Limb (tissue), 2 donors: ENCODE data around the gene ENAH.
"Not testable (repeated sequence)": the region's sequence is repeated elsewhere in the genome, so short reads cannot be mapped to it uniquely, and the experiment has no call there.

Experiments used
- DNase-seq, 2 donors: peaks; one replicate each; pipeline ENCODE4 v3.0.0-alpha.2; 2016; ENCODE audit errors: extremely low spot score in 2 of 2

The ENAH gene

GRCh38 chr1:225652729-225653462, at the start of gene ENAH:
ENAH (minus strand) TSS chr1:225653123; CDS start chr1:225652690, 433 bp downstream.
- DNase-seq: peak; percentile 86 to 93

GRCh38 chr1:225700889-225701465, 48.1 kb upstream of the ENAH start:
- no peak for DNase-seq

GRCh38 chr1:225700164-225700821, 47.4 kb upstream of the ENAH start:
- DNase-seq: peak in 1 of 2 donors; percentile 50

- DNase-seq: peak in 1 of 2 donors; percentile 68
Observed at GRCh38 chr1:225699336-225699735, 46.4 kb upstream of the ENAH start.

- DNase-seq: not testable (repeated sequence)
Observed at GRCh38 chr1:225698194-225698593, 45.3 kb upstream of the ENAH start.

- DNase-seq: peak in 1 of 2 donors; percentile 50
Observed at GRCh38 chr1:225697428-225697827, 44.5 kb upstream of the ENAH start.

- DNase-seq: peak; percentile 61 to 77
Observed at GRCh38 chr1:225695578-225696337, 42.8 kb upstream of the ENAH start.

GRCh38 chr1:225694151-225694603, 41.3 kb upstream of the ENAH start:
- no peak for DNase-seq

GRCh38 chr1:225693697-225694096, 40.8 kb upstream of the ENAH start:
- not testable (repeated sequence) for DNase-seq

GRCh38 chr1:225693085-225693696, 40.3 kb upstream of the ENAH start:
- DNase-seq: no peak

GRCh38 chr1:225692517-225692879, 39.6 kb upstream of the ENAH start:
- no peak for DNase-seq

GRCh38 chr1:225691861-225692516, 39.1 kb upstream of the ENAH start:
- no peak for DNase-seq

GRCh38 chr1:225691377-225691776, 38.5 kb upstream of the ENAH start:
- no peak for DNase-seq

GRCh38 chr1:225689882-225690459, 37.0 kb upstream of the ENAH start:
- no peak for DNase-seq

- no peak for DNase-seq
Observed at GRCh38 chr1:225688345-225688744, 35.4 kb upstream of the ENAH start.

GRCh38 chr1:225685476-225686176, 32.7 kb upstream of the ENAH start:
- no peak for DNase-seq

- no peak for DNase-seq
Observed at GRCh38 chr1:225684741-225685140, 31.8 kb upstream of the ENAH start.

GRCh38 chr1:225681231-225681630, 28.3 kb upstream of the ENAH start:
- DNase-seq: no peak

GRCh38 chr1:225678545-225678944, 25.6 kb upstream of the ENAH start:
- DNase-seq: no peak
